WERI-Rb-1 (cell line): ENCODE data around the gene CCL22.
A peak's percentile ranks its signal among the peaks of the same experiment; 100 is the strongest.
"Not testable (repeated sequence)": the region's sequence is repeated elsewhere in the genome, so short reads cannot be mapped to it uniquely, and the experiment has no call there.

Experiments
- DNase-seq: peaks from one replicate; pipeline ENCODE4 v3.0.0-alpha.2; 2020
- H3K27ac ChIP-seq: fragments of 250-450 bp; sonication (Bioruptor Pico); 2 replicates; pipeline ENCODE4 v1.5.1; 2020; ENCODE audit warnings: mild to moderate bottlenecking, moderate library complexity
- H3K27me3 ChIP-seq: fragments of 250-450 bp; sonication (Bioruptor Pico); 2 replicates; pipeline ENCODE4 v1.5.1; 2021; ENCODE audit warnings: mild to moderate bottlenecking, low read depth, moderate library complexity; ENCODE audit not compliant: insufficient read depth, severe bottlenecking
- H3K36me3 ChIP-seq: fragments of 250-450 bp; sonication (Bioruptor Pico); 2 replicates; pipeline ENCODE4 v1.5.1; 2020; ENCODE audit warnings: mild to moderate bottlenecking, moderate library complexity
- H3K4me3 ChIP-seq: 2 replicates; pipeline ENCODE4 v1.5.1; 2011; ENCODE audit warnings: low read depth, mild to moderate bottlenecking, control low read depth, low read length
- H3K9me3 ChIP-seq: fragments of 250-450 bp; sonication (Bioruptor Pico); 2 replicates; pipeline ENCODE4 v1.5.1; 2021; ENCODE audit warnings: mild to moderate bottlenecking, moderate library complexity; ENCODE audit not compliant: severe bottlenecking
- CTCF ChIP-seq: IDR thresholded peaks from 2 replicates; pipeline ENCODE4 v1.5.1; 2011; ENCODE audit warnings: low read depth, mild to moderate bottlenecking, control low read depth, inconsistent platforms, low read length

The CCL22 gene

GRCh38 chr16:57372372-57373116 lies 14.0 kb downstream of the CCL22 start, which contains the start of gene CX3CL1:
CX3CL1 (plus strand) TSS chr16:57372490; CDS start chr16:57372569, 79 bp downstream.
- Histone ChIP-seq H3K27me3 (no peaks in the 10 kb centered on the region), H3K27ac (peak within 1 kb of the TSS; percentile 28; the same call in 1 of the 2 replicates), H3K36me3 (no peaks in the 10 kb centered on the region), H3K4me3 (peak within 1 kb of the TSS; percentile 19), H3K9me3 (no peaks in the 10 kb centered on the region)
- no peak for TF ChIP-seq CTCF
- DNase-seq, result peak; percentile 69

GRCh38 chr16:57373117-57373947 lies 14.7 kb downstream of the CCL22 start:
- TF ChIP-seq CTCF, result no peak
- Histone ChIP-seq H3K27ac (no peak overlapping the region), H3K36me3 (no peaks in the 10 kb centered on the region), H3K27me3 (no peaks in the 10 kb centered on the region), H3K4me3 (no peak overlapping the region), H3K9me3 (no peaks in the 10 kb centered on the region)
- DNase-seq, result no peak

- no peak for TF ChIP-seq CTCF
- DNase-seq, result no peak
- Histone ChIP-seq H3K9me3 (no peaks in the 10 kb centered on the region), H3K36me3 (no peaks in the 10 kb centered on the region), H3K27ac (no peak overlapping the region), H3K4me3 (no peak overlapping the region), H3K27me3 (no peaks in the 10 kb centered on the region)
These were observed 15.5 kb downstream of the CCL22 start for GRCh38 chr16:57374067-57374534.

- not testable (repeated sequence) for H3K27ac ChIP-seq, H3K36me3 ChIP-seq, H3K4me3 ChIP-seq, H3K9me3 ChIP-seq, DNase-seq, H3K27me3 ChIP-seq
These were observed 16.4 kb downstream of the CCL22 start for GRCh38 chr16:57374925-57375465.

DNA sequence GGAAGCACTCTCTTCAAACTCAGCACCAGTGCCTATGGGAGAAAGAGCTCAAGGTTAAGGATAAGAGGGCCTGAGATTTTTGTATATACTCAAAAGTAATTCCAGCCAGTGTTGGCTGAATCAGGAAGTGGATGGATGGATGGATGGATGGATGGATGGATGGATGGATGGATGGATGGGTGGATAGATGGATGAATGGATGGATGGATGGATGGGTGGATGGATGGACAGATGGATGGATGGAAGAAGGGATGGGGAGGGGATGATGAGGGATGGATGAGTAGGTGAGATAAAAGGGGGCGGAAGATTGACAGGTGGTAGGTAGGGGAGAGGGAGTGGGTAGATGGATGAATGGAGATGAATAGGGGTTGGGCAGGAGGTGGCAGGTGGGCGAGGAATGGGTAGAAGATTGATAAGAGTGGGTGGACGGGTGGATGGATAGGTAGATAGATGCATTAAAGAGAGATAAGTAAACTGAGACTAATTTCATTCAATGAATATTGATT lies 17.8 kb downstream of the CCL22 start:
- Histone ChIP-seq H3K4me3 (no peak overlapping the region), H3K27ac (no peak overlapping the region), H3K36me3 (no peaks in the 10 kb centered on the region), H3K9me3 (no peaks in the 10 kb centered on the region), H3K27me3 (no peaks in the 10 kb centered on the region)
- TF ChIP-seq CTCF, result no peak
- DNase-seq, result no peak
